NT2/D1 (cell line): ENCODE results near the gene FGF1.

Experiments used
- DNase-seq: peaks from one replicate; pipeline ENCODE4 v3.0.0-alpha.2; 2011; ENCODE audit warnings: low read depth, low spot score
- H3K27me3 ChIP-seq: 2 replicates; pipeline ENCODE4 v1.6.0; 2011; ENCODE audit warnings: mild to moderate bottlenecking; ENCODE audit not compliant: insufficient read length, insufficient read depth
- H3K36me3 ChIP-seq: 2 replicates; pipeline ENCODE4 v1.6.1; 2011; ENCODE audit warnings: mild to moderate bottlenecking, low read length, mixed read lengths; ENCODE audit not compliant: insufficient read depth, insufficient read length
- H3K4me1 ChIP-seq: 2 replicates; pipeline ENCODE4 v1.5.1; 2011; ENCODE audit not compliant: insufficient read depth, insufficient read length
- H3K4me3 ChIP-seq: 2 replicates; pipeline ENCODE4 v1.5.1; 2011; ENCODE audit warnings: low read depth; ENCODE audit not compliant: insufficient read length
- H3K9ac ChIP-seq: 2 replicates; pipeline ENCODE4 v1.6.0; 2011; ENCODE audit warnings: low read depth; ENCODE audit not compliant: insufficient read length
- H3K9me3 ChIP-seq: 2 replicates; pipeline ENCODE4 v1.5.1; 2011; ENCODE audit warnings: mild to moderate bottlenecking, low read length; ENCODE audit not compliant: insufficient read depth
- SUZ12 ChIP-seq: IDR thresholded peaks from 2 replicates; pipeline ENCODE4 v1.6.1; 2011; ENCODE audit not compliant: insufficient read length, insufficient read depth; ENCODE audit errors: extremely low read depth
- YY1 ChIP-seq: IDR thresholded peaks from 2 replicates; pipeline ENCODE4 v1.6.1; 2011; ENCODE audit not compliant: insufficient read length, insufficient read depth
- ZNF274 ChIP-seq: IDR thresholded peaks from 2 replicates; pipeline ENCODE4 v1.6.1; 2011; ENCODE audit warnings: mild to moderate bottlenecking, low read depth, low read length

The FGF1 gene

DNA sequence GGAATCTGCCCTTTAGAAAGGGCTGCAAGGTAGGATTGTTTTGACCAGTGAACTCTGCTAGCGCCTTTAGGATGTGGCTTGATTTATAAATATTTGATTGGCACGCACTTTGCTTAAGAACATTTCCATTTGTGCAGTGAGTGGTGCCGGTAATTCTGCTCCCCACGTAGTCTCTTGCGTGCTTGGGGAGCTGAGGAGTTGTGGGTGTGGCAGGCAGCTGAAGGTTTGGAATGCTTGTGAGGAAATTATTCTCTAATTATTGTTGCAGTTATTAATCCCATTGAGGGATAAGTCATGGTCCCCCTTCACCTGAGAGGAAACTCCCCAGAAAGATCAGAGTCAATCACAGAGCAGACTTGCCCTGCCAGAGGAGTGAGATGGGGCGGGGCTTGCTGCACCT lies 76.7 kb downstream of the FGF1 start:
- Histone ChIP-seq H3K4me3 (no peak overlapping the region), H3K36me3 (peaks cover 4% of the 10 kb centered on the region), H3K4me1 (no peaks in the 10 kb centered on the region), H3K9ac (no peak overlapping the region), H3K9me3 (no peaks in the 10 kb centered on the region), H3K27me3 (no peaks in the 10 kb centered on the region)
- no peak for TF ChIP-seq ZNF274
- no peak for TF ChIP-seq SUZ12
- no peak for TF ChIP-seq YY1
- no peak for DNase-seq

DNA sequence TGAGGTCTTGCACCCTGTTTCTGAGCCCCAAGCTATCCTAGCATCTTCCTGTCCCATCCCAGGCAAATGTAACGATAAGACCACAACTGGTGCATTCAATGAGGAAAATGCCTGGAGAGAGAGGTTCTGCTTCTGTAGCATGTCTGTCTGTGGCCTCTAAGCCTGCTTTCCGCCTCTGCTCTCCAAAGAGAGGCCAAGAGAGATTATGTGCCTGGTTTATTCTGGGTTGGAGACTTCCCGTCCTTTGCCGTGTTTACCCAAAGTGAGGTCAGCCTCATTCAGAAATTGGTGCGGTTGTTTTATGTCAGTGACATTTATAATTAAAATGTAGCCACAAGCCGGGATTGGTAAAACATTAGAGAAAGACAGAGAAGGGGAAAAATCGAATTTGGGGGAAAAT lies 77.8 kb downstream of the FGF1 start:
- H3K4me1 ChIP-seq: no peaks in the 10 kb centered on the region
- H3K9ac ChIP-seq: no peak overlapping the region
- H3K36me3 ChIP-seq: no peaks in the 10 kb centered on the region
- H3K4me3 ChIP-seq: no peak overlapping the region
- TF ChIP-seq YY1 (no peak), SUZ12 (no peak), ZNF274 (no peak)
- no peaks in the 10 kb centered on the region for H3K27me3 ChIP-seq
- DNase-seq: no peak
- no peaks in the 10 kb centered on the region for H3K9me3 ChIP-seq

DNA sequence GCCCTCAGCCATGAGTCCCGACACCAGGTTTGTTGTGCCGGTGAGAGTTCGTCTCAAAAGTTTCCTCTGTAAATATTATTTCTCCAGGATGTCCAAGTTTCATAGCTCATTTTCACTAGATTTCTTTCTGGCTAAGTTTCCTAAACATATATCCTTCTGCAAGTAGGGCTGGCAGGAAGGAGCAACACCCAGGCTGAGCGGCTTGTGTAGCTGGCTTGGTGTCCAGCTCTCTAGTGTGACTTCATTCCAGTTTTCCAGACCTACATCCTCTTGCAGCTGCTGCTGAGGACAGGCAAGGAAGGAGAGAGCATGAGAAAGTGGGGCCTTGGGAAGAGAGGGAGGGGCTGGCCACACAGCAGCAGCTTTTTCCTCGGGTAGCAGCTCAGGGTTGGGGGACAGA lies 80.3 kb downstream of the FGF1 start:
- H3K9ac ChIP-seq: no peak overlapping the region
- H3K36me3 ChIP-seq: no peaks in the 10 kb centered on the region
- H3K9me3 ChIP-seq: no peaks in the 10 kb centered on the region
- H3K4me3 ChIP-seq: no peak overlapping the region
- no peaks in the 10 kb centered on the region for H3K4me1 ChIP-seq
- TF ChIP-seq ZNF274: no peak
- no peak for TF ChIP-seq YY1
- no peak for TF ChIP-seq SUZ12
- no peak for DNase-seq
- no peaks in the 10 kb centered on the region for H3K27me3 ChIP-seq

DNA sequence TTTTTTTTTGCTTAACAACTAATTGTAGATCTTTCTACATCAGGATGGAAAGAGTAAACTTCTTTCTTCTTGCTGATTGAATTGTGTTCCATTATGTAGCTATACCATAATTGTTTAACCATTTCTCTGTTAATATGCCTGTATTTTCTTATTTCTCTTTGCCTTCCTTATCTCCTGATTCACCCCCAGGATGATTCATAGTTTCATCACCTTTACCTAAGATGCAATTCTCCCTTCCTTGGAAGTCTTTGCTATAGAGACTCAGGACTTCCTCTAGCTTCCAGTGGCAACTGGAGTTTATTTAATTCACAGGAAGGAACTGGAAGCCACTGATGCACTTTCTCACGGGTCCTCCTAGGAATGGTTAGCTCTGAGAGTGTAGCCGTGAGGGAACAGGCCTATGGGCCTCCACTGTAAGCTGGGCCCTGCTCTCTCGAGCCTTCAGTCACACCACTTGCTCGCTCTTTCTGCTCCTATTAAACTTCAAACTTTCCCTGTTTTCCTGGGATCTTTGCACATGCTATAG lies 83.1 kb downstream of the FGF1 start:
- no peak for TF ChIP-seq YY1
- H3K27me3 ChIP-seq: no peaks in the 10 kb centered on the region
- no peak for DNase-seq
- no peaks in the 10 kb centered on the region for H3K36me3 ChIP-seq
- no peaks in the 10 kb centered on the region for H3K9me3 ChIP-seq
- no peak overlapping the region for H3K9ac ChIP-seq
- no peak overlapping the region for H3K4me3 ChIP-seq
- H3K4me1 ChIP-seq: no peaks in the 10 kb centered on the region

DNA sequence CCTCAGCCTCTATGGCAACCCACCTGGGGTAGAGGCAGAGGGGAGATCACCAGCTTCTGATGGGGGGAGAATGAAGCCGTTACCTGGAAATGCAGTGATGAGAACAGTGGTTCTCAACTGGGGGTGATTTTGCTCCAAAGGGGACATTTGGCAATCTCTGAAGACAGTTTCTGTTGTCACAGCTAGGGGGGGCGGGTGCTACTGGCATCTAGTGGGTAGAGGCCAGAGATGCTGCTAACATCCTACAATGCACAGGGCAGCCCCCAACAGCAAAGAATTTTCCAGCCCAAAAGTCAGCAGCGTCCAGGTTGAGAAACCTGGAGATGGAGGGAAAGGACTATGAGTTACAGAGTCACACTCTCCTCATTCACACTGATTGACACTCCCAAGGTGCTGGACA lies 84.5 kb downstream of the FGF1 start:
- Histone ChIP-seq H3K36me3 (no peaks in the 10 kb centered on the region), H3K9ac (no peak overlapping the region), H3K4me1 (no peaks in the 10 kb centered on the region), H3K9me3 (no peaks in the 10 kb centered on the region), H3K4me3 (no peak overlapping the region), H3K27me3 (no peaks in the 10 kb centered on the region)
- no peak for TF ChIP-seq SUZ12
- TF ChIP-seq YY1: no peak
- no peak for TF ChIP-seq ZNF274
- no peak for DNase-seq

DNA sequence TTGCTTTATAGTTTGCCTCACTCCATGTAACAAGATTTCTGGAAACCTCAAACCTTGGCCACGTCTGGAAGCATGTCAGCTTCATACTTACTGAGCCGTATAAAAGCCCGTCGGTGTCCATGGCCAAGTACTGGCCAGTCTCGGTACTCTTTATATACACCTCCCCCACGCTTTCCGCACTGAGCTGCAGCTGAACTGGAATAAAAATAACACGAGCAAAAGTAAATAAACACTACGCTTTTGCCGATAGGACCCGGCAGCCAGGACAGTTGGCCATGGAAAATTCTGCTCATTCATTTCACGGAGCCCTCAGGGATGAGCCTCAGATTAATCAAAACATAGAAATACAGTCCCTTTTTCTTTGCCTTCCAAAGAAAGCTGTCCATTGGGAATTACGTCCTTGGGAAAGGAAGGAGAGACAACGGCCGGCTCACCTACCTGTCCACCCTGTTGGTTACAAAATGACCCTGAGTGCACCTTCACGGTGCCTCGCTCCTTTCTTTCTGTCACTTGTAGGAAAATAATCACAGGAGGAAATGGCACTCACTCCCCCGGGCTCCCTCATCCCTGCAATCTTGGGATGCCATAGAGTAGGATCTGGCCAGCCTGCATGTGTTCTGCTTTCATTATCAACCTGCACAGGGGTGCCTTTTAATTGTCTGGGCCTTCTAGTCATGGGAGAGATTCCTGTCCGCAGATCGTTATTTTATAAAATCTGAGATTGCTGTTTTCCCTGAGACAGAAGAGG lies 85.1 kb downstream of the FGF1 start:
- TF ChIP-seq YY1 (no peak), SUZ12 (no peak), ZNF274 (no peak)
- Histone ChIP-seq H3K4me3 (no peak overlapping the region), H3K36me3 (no peaks in the 10 kb centered on the region), H3K27me3 (no peaks in the 10 kb centered on the region), H3K9me3 (0 out of 2 replicates have a peak, but pooled peaks cover 4% of the 10 kb centered on the region), H3K9ac (no peak overlapping the region), H3K4me1 (no peaks in the 10 kb centered on the region)
- no peak for DNase-seq

DNA sequence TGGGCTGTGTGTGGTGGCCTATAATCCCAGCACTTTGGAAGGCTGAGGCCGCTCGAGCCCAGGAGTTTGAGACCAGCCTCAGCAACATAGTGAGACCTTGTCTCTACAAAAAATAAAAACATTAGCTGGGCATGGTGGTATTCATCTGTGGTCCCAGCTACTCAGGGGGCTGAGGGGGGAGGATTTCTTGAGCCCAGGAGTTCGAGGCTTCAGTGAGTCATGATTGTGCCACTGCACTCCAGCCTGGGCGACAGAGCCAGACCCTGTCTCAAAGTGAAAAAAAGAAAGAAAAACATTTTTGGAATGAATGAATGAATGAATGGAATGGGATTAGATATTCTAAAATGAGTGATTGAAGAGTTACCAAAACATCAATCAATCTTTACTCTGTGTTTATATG lies 85.8 kb downstream of the FGF1 start:
- no peaks in the 10 kb centered on the region for H3K27me3 ChIP-seq
- DNase-seq: no peak
- 0 out of 2 replicates have a peak, but pooled peaks cover 9% of the 10 kb centered on the region for H3K9me3 ChIP-seq
- H3K4me1 ChIP-seq: no peaks in the 10 kb centered on the region
- H3K9ac ChIP-seq: no peak overlapping the region
- no peak overlapping the region for H3K4me3 ChIP-seq
- TF ChIP-seq YY1 (no peak), SUZ12 (no peak), ZNF274 (no peak)
- no peaks in the 10 kb centered on the region for H3K36me3 ChIP-seq
